ENCODE data around the gene FOXN3.
"Not testable (repeated sequence)": the region's sequence is repeated elsewhere in the genome, so short reads cannot be mapped to it uniquely, and the experiment has no call there.

The FOXN3 gene

GRCh38 chr14:89185919-89186855 is 230.8 kb downstream of the FOXN3 start:
- DNase-seq = no peak

- no peak for DNase-seq
Observed at GRCh38 chr14:89184952-89185351, 232.1 kb downstream of the FOXN3 start.

- no peak for DNase-seq
Observed at GRCh38 chr14:89182326-89182725, 234.7 kb downstream of the FOXN3 start.

GRCh38 chr14:89180546-89180945 is 236.5 kb downstream of the FOXN3 start:
- DNase-seq = no peak

- no peak for DNase-seq
Observed at GRCh38 chr14:89179891-89180404, 237.1 kb downstream of the FOXN3 start.

- DNase-seq = no peak
Observed at GRCh38 chr14:89178800-89179535, 238.1 kb downstream of the FOXN3 start.

GRCh38 chr14:89178376-89178775 is 238.7 kb downstream of the FOXN3 start:
- no peak for DNase-seq

- no peak for DNase-seq
Observed at GRCh38 chr14:89175881-89176799, 240.9 kb downstream of the FOXN3 start.

- DNase-seq = no peak
Observed at GRCh38 chr14:89171628-89172027, 245.4 kb downstream of the FOXN3 start.

- no peak for DNase-seq
Observed at GRCh38 chr14:89171168-89171567, 245.9 kb downstream of the FOXN3 start.

GRCh38 chr14:89167705-89168104 is 249.3 kb downstream of the FOXN3 start:
- DNase-seq = no peak

GRCh38 chr14:89166633-89167032 is 250.4 kb downstream of the FOXN3 start:
- no peak for DNase-seq

- DNase-seq = no peak
Observed at GRCh38 chr14:89165189-89166181, 251.5 kb downstream of the FOXN3 start.

GRCh38 chr14:89164168-89165073 is 252.6 kb downstream of the FOXN3 start:
- DNase-seq = no peak

- DNase-seq = no peak
Observed at GRCh38 chr14:89163031-89163636, 253.9 kb downstream of the FOXN3 start.

GRCh38 chr14:89162586-89162985 is 254.4 kb downstream of the FOXN3 start:
- DNase-seq = no peak

- no peak for DNase-seq
Observed at GRCh38 chr14:89160437-89160836, 256.6 kb downstream of the FOXN3 start.

GRCh38 chr14:89158701-89159100 is 258.3 kb downstream of the FOXN3 start:
- DNase-seq = no peak

GRCh38 chr14:89158104-89158503 is 258.9 kb downstream of the FOXN3 start:
- DNase-seq = not testable (repeated sequence)

- DNase-seq = no peak
Observed at GRCh38 chr14:89155491-89155890, 261.5 kb downstream of the FOXN3 start.

Data from NCI-H1417 treated with DMSO at 0.1 percent for 48 hours (cell line).